Osteocyte (in vitro differentiated cells): ENCODE data around the gene KRTAP19-2. TPM values are rescaled to one million over a fixed set of nuclear protein-coding genes. Genes with fewer than 3 reads are reported as not detected.
"Not testable (repeated sequence)": the region's sequence is repeated elsewhere in the genome, so short reads cannot be mapped to it uniquely, and the experiment has no call there.

ENCODE experiments used
- DNase-seq: peaks from one replicate; pipeline ENCODE4 v3.0.0; 2021; ENCODE audit warnings: mixed read lengths; ENCODE audit not compliant: unreplicated experiment; ENCODE audit errors: extremely low spot score
- H3K27ac Mint-ChIP-seq: one replicate; pipeline ENCODE4 v1.8.0; 2021; ENCODE audit warnings: mild to moderate bottlenecking, mixed read lengths; ENCODE audit not compliant: unreplicated experiment
- H3K27me3 Mint-ChIP-seq: one replicate; pipeline ENCODE4 v1.8.0; 2021; ENCODE audit warnings: mixed read lengths; ENCODE audit not compliant: unreplicated experiment
- H3K36me3 Mint-ChIP-seq: one replicate; pipeline ENCODE4 v1.8.0; 2021; ENCODE audit warnings: mixed read lengths; ENCODE audit not compliant: unreplicated experiment
- H3K4me1 Mint-ChIP-seq: one replicate; pipeline ENCODE4 v1.8.0; 2021; ENCODE audit warnings: mixed read lengths; ENCODE audit not compliant: unreplicated experiment
- H3K4me3 Mint-ChIP-seq: one replicate; pipeline ENCODE4 v1.8.0; 2021; ENCODE audit warnings: mild to moderate bottlenecking, moderate library complexity, mixed read lengths; ENCODE audit not compliant: unreplicated experiment
- H3K9me3 Mint-ChIP-seq: one replicate; pipeline ENCODE4 v1.8.0; 2021; ENCODE audit warnings: mixed read lengths; ENCODE audit not compliant: unreplicated experiment
- long read RNA-seq: library from polyadenylated mRNA; unstranded; transcript quantifications from one replicate; pipeline ENCODE4 v2.0.0, GENCODE V29; 2021
- total RNA-seq: library from RNA; stranded (reverse); gene quantifications from 2 replicates; pipeline ENCODE4 v1.2.1, GENCODE V29; 2021
- TF ChIP-seq, protein P1 (sequence below): fragments of 200-600 bp; sonication (generic); IDR thresholded peaks from 2 replicates; pipeline ENCODE4 v1.5.0; 2021; ENCODE audit warnings: antibody characterized with exemption, mild to moderate bottlenecking, moderate library complexity

The KRTAP19-2 gene
- not detected in 2 replicates for total RNA-seq
- long read RNA-seq = 0 reads

DNA sequence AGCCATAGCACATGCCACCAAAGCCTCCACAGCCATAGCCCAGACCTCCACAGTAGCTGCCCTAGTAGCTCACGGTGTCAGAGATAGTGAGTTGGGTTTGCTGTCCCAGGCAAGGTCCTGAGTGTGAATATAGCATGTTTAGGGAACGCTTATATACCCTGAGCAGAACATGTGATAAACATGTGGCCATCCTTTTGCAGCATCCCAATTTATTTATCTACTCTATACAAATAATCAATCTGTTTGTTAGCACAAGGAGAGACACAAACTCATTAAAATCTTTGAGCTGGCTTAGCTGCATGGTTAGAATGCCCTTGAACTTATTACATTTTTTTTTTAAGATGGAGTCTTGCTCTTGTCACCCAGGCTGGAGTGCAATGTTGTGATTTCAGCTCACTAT is at the start of gene KRTAP19-2:
Gene KRTAP19-2, minus strand, starts transcription at position 101 of the 400 bp plus-strand sequence. Its CDS starts 88 bp downstream, at position 13.
- H3K27me3 Mint-ChIP-seq = no peaks in the 10 kb centered on the region
- no peaks in the 10 kb centered on the region for H3K36me3 Mint-ChIP-seq
- peaks cover 4% of the 10 kb centered on the region for H3K9me3 Mint-ChIP-seq
- H3K27ac Mint-ChIP-seq = no peak within 1 kb of the TSS
- no peaks in the 10 kb centered on the region for H3K4me1 Mint-ChIP-seq
- TF ChIP-seq, protein P1, sequence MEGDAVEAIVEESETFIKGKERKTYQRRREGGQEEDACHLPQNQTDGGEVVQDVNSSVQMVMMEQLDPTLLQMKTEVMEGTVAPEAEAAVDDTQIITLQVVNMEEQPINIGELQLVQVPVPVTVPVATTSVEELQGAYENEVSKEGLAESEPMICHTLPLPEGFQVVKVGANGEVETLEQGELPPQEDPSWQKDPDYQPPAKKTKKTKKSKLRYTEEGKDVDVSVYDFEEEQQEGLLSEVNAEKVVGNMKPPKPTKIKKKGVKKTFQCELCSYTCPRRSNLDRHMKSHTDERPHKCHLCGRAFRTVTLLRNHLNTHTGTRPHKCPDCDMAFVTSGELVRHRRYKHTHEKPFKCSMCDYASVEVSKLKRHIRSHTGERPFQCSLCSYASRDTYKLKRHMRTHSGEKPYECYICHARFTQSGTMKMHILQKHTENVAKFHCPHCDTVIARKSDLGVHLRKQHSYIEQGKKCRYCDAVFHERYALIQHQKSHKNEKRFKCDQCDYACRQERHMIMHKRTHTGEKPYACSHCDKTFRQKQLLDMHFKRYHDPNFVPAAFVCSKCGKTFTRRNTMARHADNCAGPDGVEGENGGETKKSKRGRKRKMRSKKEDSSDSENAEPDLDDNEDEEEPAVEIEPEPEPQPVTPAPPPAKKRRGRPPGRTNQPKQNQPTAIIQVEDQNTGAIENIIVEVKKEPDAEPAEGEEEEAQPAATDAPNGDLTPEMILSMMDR = no peak
- DNase-seq = no peak
- H3K4me3 Mint-ChIP-seq = no peak within 1 kb of the TSS

- Mint-ChIP-seq H3K27me3 (no peaks in the 10 kb centered on the region), H3K9me3 (peaks cover 7% of the 10 kb centered on the region), H3K4me1 (no peaks in the 10 kb centered on the region), H3K36me3 (no peaks in the 10 kb centered on the region), H3K4me3 (no peak overlapping the region), H3K27ac (no peak overlapping the region)
- TF ChIP-seq, protein P1 = no peak
- no peak for DNase-seq
Observed at GRCh38 chr21:30518876-30519275, 31.6 kb upstream of the KRTAP19-2 start.

DNA sequence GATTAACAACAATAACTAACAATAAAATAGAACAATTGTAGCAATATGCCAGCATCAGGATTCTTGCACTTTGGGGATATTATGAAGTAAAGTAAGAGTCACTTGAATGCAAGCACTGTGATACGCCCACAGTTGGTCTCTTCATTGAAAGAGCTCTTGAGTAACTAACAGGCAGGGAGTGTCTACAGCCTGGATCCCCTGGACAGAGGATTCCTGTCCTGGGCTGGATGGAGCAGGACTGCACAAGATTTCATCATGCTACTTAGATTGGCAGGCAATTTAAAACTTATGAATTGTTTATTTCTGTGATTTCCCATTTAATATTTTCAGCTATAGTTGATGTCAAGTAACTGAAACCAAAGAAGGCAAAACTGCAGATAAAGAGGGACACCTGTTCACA is 28.4 kb upstream of the KRTAP19-2 start:
- no peak for DNase-seq
- no peak overlapping the region for H3K27ac Mint-ChIP-seq
- H3K36me3 Mint-ChIP-seq = no peaks in the 10 kb centered on the region
- H3K9me3 Mint-ChIP-seq = peaks cover 7% of the 10 kb centered on the region
- H3K4me3 Mint-ChIP-seq = no peak overlapping the region
- no peaks in the 10 kb centered on the region for H3K4me1 Mint-ChIP-seq
- TF ChIP-seq, protein P1 = no peak
- H3K27me3 Mint-ChIP-seq = no peaks in the 10 kb centered on the region

DNA sequence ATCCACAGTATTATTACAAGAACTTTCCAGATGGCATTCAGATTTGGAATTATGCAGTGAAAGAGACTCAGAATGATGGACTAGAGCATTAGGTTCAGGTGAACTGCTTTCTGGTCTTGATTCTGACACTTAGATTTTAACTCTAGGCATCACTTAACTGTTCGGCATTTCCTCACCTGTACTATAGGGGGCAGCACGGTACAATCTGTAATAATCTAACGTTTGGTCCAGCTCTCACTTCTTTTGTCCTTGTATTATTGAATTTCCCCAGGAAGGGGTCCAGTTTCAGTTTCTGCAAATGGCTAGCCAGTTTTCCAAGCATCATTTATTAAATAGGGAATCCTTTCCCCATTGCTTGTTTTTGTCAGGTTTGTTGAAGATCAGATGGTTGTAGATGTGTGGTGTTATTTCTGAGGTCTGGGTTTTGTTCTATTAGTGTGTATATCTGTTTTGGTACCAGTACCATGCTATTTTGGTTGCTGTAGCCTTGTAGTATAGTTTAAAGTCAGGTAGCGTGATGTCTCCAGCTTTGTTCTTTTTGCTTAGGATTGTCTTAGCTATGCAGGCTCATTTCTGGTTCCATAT is 18.5 kb upstream of the KRTAP19-2 start:
- H3K36me3 Mint-ChIP-seq, H3K4me3 Mint-ChIP-seq, H3K4me1 Mint-ChIP-seq, H3K27ac Mint-ChIP-seq, DNase-seq, H3K27me3 Mint-ChIP-seq: not testable (repeated sequence)
- TF ChIP-seq, protein P1 = peak; percentile 7
- peaks cover 13% of the 10 kb centered on the region for H3K9me3 Mint-ChIP-seq

DNA sequence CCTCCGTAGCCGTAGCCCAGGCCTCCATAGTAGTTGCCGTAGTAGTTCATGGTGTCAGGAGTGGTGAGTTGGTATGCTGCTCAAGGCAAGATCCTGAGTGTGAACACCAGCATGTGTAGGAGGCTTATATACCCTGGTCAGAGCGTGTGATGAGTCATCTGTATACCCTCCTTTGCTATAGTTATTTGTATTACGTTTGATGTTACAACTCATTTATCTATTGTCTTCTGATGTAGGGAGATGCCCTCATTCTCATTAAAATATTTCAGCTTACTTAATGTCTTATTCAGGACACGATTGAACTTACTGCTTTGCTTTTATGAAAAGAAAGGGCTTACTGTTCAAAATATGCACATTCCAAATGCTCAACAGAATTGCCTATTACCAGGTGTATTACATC is 14.8 kb upstream of the KRTAP19-2 start, which contains the start of gene KRTAP19-5:
Gene KRTAP19-5, minus strand, starts transcription at position 101 of the 400 bp plus-strand sequence. Its CDS starts 51 bp downstream, at position 50.
- Mint-ChIP-seq H3K4me3 (no peak within 1 kb of the TSS), H3K27ac (no peak within 1 kb of the TSS), H3K4me1 (no peaks in the 10 kb centered on the region), H3K27me3 (no peaks in the 10 kb centered on the region), H3K9me3 (peaks cover 5% of the 10 kb centered on the region), H3K36me3 (no peaks in the 10 kb centered on the region)
- TF ChIP-seq, protein P1 = no peak
- no peak for DNase-seq
